Measurements from ENCODE around the gene OSBPL6. TPM values are rescaled to one million over a fixed set of nuclear protein-coding genes. Genes with fewer than 3 reads are reported as not detected.

OSBPL6 gene
- total and polyA plus RNA-seq, 7 donors, result 0.23 to 3.2 (median 1.5) TPM

- no peaks in the 10 kb centered on the region for H3K4me1 ChIP-seq
- no peak overlapping the region for H3K27ac ChIP-seq
- H3K4me3 ChIP-seq, result no peak overlapping the region
- intact Hi-C loops (cut with DNase I), result no loop called here
- H3K36me3 ChIP-seq, result no peaks in the 10 kb centered on the region
- H3K27me3 ChIP-seq, result no peaks in the 10 kb centered on the region
- no peak for DNase-seq
- 75 to 83% methylated on average over 2 of the region's 2 CpGs for WGBS, 2 donors
- no peak for TF ChIP-seq POLR2A (IDR thresholded peaks at IDR 0.05)
- H3K9me3 ChIP-seq, result no peaks in the 10 kb centered on the region
These were observed 115.2 kb downstream of the OSBPL6 start for GRCh38 chr2:178309541-178309940.

- no peak for DNase-seq
- 91 to 94% methylated on average over 4 of the region's 4 CpGs for WGBS, 2 donors
- H3K9me3 ChIP-seq, result no peaks in the 10 kb centered on the region
- no peak overlapping the region for H3K4me3 ChIP-seq
- H3K36me3 ChIP-seq, result no peaks in the 10 kb centered on the region
- intact Hi-C loops (cut with DNase I), result no loop called here
- H3K27ac ChIP-seq, result no peak overlapping the region
- H3K27me3 ChIP-seq, result no peaks in the 10 kb centered on the region
- no peak for TF ChIP-seq CTCF (IDR thresholded peaks at IDR 0.05)
- TF ChIP-seq POLR2AphosphoS5 (IDR thresholded peaks at IDR 0.05), result no peak
- TF ChIP-seq POLR2A (IDR thresholded peaks at IDR 0.05), result no peak
- TF ChIP-seq EP300 (IDR thresholded peaks at IDR 0.05), result no peak
- H3K4me1 ChIP-seq, result peaks cover 0 to 5% (median 0%) of the 10 kb centered on the region in 4 donors
These were observed 120.8 kb downstream of the OSBPL6 start for GRCh38 chr2:178315078-178315477.

- Histone ChIP-seq H3K4me1 (peaks cover 0 to 5% (median 0%) of the 10 kb centered on the region in 4 donors), H3K4me3 (no peak overlapping the region), H3K27ac (no peak overlapping the region), H3K9me3 (no peaks in the 10 kb centered on the region), H3K27me3 (no peaks in the 10 kb centered on the region), H3K36me3 (no peaks in the 10 kb centered on the region)
- 15 to 52% methylated on average over 3 of the region's 3 CpGs for WGBS, 2 donors
- intact Hi-C loops (cut with DNase I), result no loop called here
- no peak for TF ChIP-seq EP300 (IDR thresholded peaks at IDR 0.05)
- no peak for TF ChIP-seq POLR2AphosphoS5 (IDR thresholded peaks at IDR 0.05)
- no peak for TF ChIP-seq CTCF (IDR thresholded peaks at IDR 0.05)
- no peak for TF ChIP-seq POLR2A (IDR thresholded peaks at IDR 0.05)
- DNase-seq, result no peak
These were observed 121.2 kb downstream of the OSBPL6 start for GRCh38 chr2:178315488-178315948.

GRCh38 chr2:178317811-178318210 is 123.5 kb downstream of the OSBPL6 start:
- H3K4me1 ChIP-seq, result peaks cover 0 to 5% (median 0%) of the 10 kb centered on the region in 4 donors
- H3K27me3 ChIP-seq, result no peaks in the 10 kb centered on the region
- H3K36me3 ChIP-seq, result no peaks in the 10 kb centered on the region
- DNase-seq, result no peak
- no peak overlapping the region for H3K4me3 ChIP-seq
- intact Hi-C loops (cut with DNase I), result no loop called here
- no peak overlapping the region for H3K27ac ChIP-seq
- TF ChIP-seq EP300 (IDR thresholded peaks at IDR 0.05), result no peak
- WGBS, 2 donors, result 18 to 26% methylated on average over 3 of the region's 3 CpGs
- no peaks in the 10 kb centered on the region for H3K9me3 ChIP-seq

- 70 to 88% methylated on average over 4 of the region's 4 CpGs for WGBS, 2 donors
- intact Hi-C loops (cut with DNase I), result no loop called here
- no peaks in the 10 kb centered on the region for H3K36me3 ChIP-seq
These were observed 125.8 kb downstream of the OSBPL6 start for GRCh38 chr2:178320011-178320585.

More at GRCh38 chr2:178320011-178320585, 125.8 kb downstream of the OSBPL6 start:
- DNase-seq, result no peak
- H3K9me3 ChIP-seq, result no peaks in the 10 kb centered on the region
- no peaks in the 10 kb centered on the region for H3K27me3 ChIP-seq
- no peak overlapping the region for H3K4me3 ChIP-seq
- no peak overlapping the region for H3K27ac ChIP-seq
- TF ChIP-seq POLR2A (IDR thresholded peaks at IDR 0.05), result no peak
- no peak for TF ChIP-seq CTCF (IDR thresholded peaks at IDR 0.05)
- TF ChIP-seq EP300 (IDR thresholded peaks at IDR 0.05), result no peak
- TF ChIP-seq POLR2AphosphoS5 (IDR thresholded peaks at IDR 0.05), result no peak
- H3K4me1 ChIP-seq, result peaks cover 0 to 5% (median 0%) of the 10 kb centered on the region in 4 donors

All from sigmoid colon (tissue), 7 donors.